A549 (cell line): ENCODE results near the gene ZNF709.

Experiments used
- BHLHE40 ChIP-seq: IDR thresholded peaks from 2 replicates; pipeline ENCODE4 v1.6.1; 2012; ENCODE audit warnings: low read depth, low read length, inconsistent platforms
- CHD2 ChIP-seq: fragments of 150-350 bp; IDR thresholded peaks from 2 replicates; pipeline ENCODE4 v1.6.1; 2014; ENCODE audit warnings: low read length; ENCODE audit not compliant: partially characterized antibody
- EP300 ChIP-seq, 2 experiments: fragments of >200 bp; sonication (Bioruptor Twin); formaldehyde crosslinking; IDR thresholded peaks; 2 replicates in 1 of 2; 3 replicates in 1 of 2; pipeline ENCODE4 v1.6.1; 2016 to 2017
- GATA3 ChIP-seq: IDR thresholded peaks from 2 replicates; pipeline ENCODE4 v1.6.1; 2012; ENCODE audit warnings: borderline replicate concordance
- HOXA7 ChIP-seq: fragments of 250-450 bp; sonication (Bioruptor Pico); IDR thresholded peaks from 2 replicates; pipeline ENCODE4 v1.5.0; 2020; ENCODE audit warnings: mild to moderate bottlenecking, moderate library complexity
- MAFK ChIP-seq: fragments of 450-650 bp; IDR thresholded peaks from 2 replicates; pipeline ENCODE4 v1.6.1; 2014; ENCODE audit not compliant: partially characterized antibody
- MYC ChIP-seq: IDR thresholded peaks from 2 replicates; pipeline ENCODE4 v1.6.1; 2012; ENCODE audit warnings: mild to moderate bottlenecking, inconsistent platforms, low read length, improper control_type of control experiment, borderline replicate concordance
- POLR2A ChIP-seq: IDR thresholded peaks from 2 replicates; pipeline ENCODE4 v1.6.1; 2012; ENCODE audit warnings: mild to moderate bottlenecking, low read length
- POLR2AphosphoS2 ChIP-seq: conservative IDR thresholded peaks from 2 replicates; pipeline ENCODE4 v1.6.1; 2012; ENCODE audit warnings: low read length, improper control_type of control experiment, inconsistent platforms
- RAD21 ChIP-seq, 2 experiments: fragments of >200 bp in 1 of 2; sonication (Bioruptor Twin) in 1 of 2; formaldehyde crosslinking in 1 of 2; IDR thresholded peaks in 1 of 2; conservative IDR thresholded peaks in 1 of 2; 2 replicates in 1 of 2; 3 replicates in 1 of 2; pipeline ENCODE4 v1.6.1; 2012 to 2018; ENCODE audit warnings: inconsistent platforms in 1 of 2
- ZSCAN20 ChIP-seq: fragments of 250-450 bp; sonication (Bioruptor Pico); IDR thresholded peaks from 2 replicates; pipeline ENCODE4 v1.8.0; 2022; ENCODE audit warnings: mild to moderate bottlenecking, moderate library complexity
- TF ChIP-seq, protein P1 (sequence below): IDR thresholded peaks from 2 replicates; pipeline ENCODE4 v1.6.1; 2012
- TF ChIP-seq, protein P2 (sequence below): fragments of >200 bp; sonication (Bioruptor Twin); formaldehyde crosslinking; IDR thresholded peaks from 3 replicates; pipeline ENCODE4 v1.5.1; 2016

DNA sequence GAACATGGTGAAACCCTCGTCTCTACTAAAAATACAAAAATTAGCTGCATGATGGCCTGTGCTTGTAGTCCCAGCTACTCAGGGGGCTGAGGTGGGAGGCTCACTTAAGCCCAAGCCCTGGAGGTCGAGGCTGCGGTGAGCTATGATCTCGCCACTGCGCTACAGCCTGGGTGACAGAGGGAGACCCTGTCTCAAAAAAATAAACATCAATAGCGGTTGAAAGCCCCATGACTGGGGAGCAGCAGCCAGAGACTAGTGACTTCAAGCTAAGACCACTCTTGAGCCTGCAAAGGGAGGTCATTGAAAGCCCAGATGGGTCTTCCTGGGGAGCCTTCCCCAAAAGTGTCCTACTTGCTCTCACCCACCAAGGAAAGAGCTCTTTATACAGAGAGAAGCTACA, 11.9 kb upstream of the ZNF709 start:
- TF ChIP-seq MYC (no peak), GATA3 (no peak), CHD2 (no peak), MAFK (no peak), POLR2AphosphoS2 (no peak), RAD21 (conservative IDR thresholded peaks at IDR 0.05 in 1 of 2, IDR thresholded peaks at IDR 0.05 in 1 of 2) (no peak), BHLHE40 (no peak), ZSCAN20 (CRISPR knock-in tag) (no peak), POLR2A (no peak), EP300 (IDR thresholded peaks at IDR 0.05) (no peak), HOXA7 (CRISPR knock-in tag) (no peak)
- TF ChIP-seq, protein P1, sequence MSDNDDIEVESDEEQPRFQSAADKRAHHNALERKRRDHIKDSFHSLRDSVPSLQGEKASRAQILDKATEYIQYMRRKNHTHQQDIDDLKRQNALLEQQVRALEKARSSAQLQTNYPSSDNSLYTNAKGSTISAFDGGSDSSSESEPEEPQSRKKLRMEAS: no peak
- TF ChIP-seq, protein P2, sequence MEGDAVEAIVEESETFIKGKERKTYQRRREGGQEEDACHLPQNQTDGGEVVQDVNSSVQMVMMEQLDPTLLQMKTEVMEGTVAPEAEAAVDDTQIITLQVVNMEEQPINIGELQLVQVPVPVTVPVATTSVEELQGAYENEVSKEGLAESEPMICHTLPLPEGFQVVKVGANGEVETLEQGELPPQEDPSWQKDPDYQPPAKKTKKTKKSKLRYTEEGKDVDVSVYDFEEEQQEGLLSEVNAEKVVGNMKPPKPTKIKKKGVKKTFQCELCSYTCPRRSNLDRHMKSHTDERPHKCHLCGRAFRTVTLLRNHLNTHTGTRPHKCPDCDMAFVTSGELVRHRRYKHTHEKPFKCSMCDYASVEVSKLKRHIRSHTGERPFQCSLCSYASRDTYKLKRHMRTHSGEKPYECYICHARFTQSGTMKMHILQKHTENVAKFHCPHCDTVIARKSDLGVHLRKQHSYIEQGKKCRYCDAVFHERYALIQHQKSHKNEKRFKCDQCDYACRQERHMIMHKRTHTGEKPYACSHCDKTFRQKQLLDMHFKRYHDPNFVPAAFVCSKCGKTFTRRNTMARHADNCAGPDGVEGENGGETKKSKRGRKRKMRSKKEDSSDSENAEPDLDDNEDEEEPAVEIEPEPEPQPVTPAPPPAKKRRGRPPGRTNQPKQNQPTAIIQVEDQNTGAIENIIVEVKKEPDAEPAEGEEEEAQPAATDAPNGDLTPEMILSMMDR: no peak
